ENCODE measurements around the gene ZNF749.

Gene ZNF749

GRCh38 chr19:57435062-57435978 lies at the start of gene ZNF749:
ZNF749 (plus strand) TSS chr19:57435325; CDS start chr19:57435579, 254 bp downstream.
- no peak for TF ChIP-seq CTCF (IDR thresholded peaks at IDR 0.05)

- no peak for TF ChIP-seq CTCF (IDR thresholded peaks at IDR 0.05)
These were observed 45.9 kb upstream of the ZNF749 start for GRCh38 chr19:57389194-57389729.

- no peak for TF ChIP-seq CTCF (IDR thresholded peaks at IDR 0.05)
These were observed 45.2 kb upstream of the ZNF749 start, which contains the start of gene ZNF548 for GRCh38 chr19:57389730-57390598. ZNF548 (plus strand) TSS chr19:57389854; CDS start chr19:57390100, 246 bp downstream.

- TF ChIP-seq CTCF (IDR thresholded peaks at IDR 0.05): no peak
These were observed 39.4 kb upstream of the ZNF749 start for GRCh38 chr19:57395710-57396109.

GRCh38 chr19:57398868-57399267 lies 36.3 kb upstream of the ZNF749 start:
- TF ChIP-seq CTCF (IDR thresholded peaks at IDR 0.05): no peak

GRCh38 chr19:57403737-57404563 lies 31.2 kb upstream of the ZNF749 start:
- no peak for TF ChIP-seq CTCF (IDR thresholded peaks at IDR 0.05)
